ENCODE results near the gene TVP23B.
"Not testable (repeated sequence)": the region's sequence is repeated elsewhere in the genome, so short reads cannot be mapped to it uniquely, and the experiment has no call there.

- TF ChIP-seq CTCF, EP300 (IDR thresholded peaks at IDR 0.05): not testable (repeated sequence)
Measured at GRCh38 chr17:18760221-18760620, 20.8 kb upstream of the TVP23B start.
